GM18867 (cell line): ENCODE results near the gene MAB21L4.

Source experiments
- ATAC-seq: cut with Tn5 transposase; IDR thresholded peaks from one replicate; pipeline ENCODE4 v1.9.1; 2021; ENCODE audit warnings: mild to moderate bottlenecking, moderate library complexity; ENCODE audit not compliant: unreplicated experiment

Gene MAB21L4

GRCh38 chr2:240925568-240926515 is 29.9 kb upstream of the MAB21L4 start:
- no peak for ATAC-seq

DNA sequence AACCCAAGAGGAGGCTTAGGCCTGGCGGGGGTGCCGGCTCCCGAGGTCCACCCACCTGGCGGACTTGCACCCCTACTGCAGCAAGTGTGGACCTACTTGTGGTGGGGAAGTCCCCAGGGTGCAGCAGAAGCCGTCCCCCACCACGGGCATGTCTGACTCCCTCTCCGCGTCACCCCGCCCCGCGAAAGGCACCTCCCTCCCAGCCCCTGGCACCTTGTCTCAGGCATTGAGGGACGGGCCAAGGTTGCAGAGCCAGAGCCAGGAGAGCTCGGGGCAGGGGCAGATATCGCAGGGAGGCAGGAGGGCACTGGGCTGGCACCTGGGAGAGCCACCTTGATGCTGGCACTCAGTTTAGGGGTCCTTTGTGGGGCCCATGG is 29.2 kb upstream of the MAB21L4 start:
- no peak for ATAC-seq

- ATAC-seq: no peak
Observed at GRCh38 chr2:240922982-240923537, 27.1 kb upstream of the MAB21L4 start.

DNA sequence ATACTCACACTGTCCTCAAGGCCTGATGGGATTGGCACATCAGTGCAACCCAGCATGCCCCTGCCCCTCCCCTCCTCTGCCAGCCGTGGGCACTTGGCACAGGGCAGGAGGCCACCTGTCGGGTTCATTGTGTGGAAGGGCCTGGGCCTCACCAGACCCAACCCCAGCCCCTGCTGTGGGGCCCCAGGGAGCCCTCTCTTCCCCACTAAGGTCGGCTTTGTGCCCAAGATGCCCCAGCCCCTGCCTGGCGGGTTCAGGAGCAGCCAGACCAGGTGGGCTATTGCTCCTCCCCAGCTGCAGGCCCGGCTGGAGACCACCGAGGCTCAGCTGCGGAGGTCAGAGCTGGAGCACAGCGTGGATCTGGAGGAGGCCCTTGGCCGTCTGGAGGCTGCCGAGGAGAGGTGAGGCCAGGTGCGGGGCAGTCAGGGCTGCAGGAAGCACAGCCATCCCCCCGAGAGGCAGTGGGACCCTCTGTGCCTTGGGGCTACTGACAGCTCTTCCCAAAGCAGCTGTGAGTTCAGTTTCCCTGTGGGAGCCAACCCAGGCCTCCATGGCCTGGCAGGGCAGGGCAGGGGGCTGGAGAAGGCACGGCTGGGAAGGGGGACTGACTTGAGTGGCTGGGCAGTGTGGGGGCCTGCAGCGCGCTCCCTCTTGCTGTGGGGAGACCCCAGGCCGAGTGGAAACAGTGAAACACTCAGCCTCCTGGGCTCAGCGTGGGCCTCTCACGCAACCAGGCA is 26.5 kb upstream of the MAB21L4 start:
- no peak for ATAC-seq

DNA sequence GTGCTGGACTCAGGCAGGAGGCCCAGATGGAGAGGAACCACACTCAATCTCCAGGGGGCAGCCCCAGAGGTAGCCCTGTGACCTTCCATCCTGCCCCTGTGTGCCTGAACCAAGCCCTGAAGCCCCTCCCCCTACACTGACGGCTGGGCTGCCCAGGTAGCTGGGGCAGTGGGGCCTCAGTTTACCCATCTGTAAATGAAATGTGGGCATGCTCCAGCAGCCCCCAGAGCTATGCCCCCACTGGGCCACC is 26.0 kb upstream of the MAB21L4 start:
- ATAC-seq: no peak

DNA sequence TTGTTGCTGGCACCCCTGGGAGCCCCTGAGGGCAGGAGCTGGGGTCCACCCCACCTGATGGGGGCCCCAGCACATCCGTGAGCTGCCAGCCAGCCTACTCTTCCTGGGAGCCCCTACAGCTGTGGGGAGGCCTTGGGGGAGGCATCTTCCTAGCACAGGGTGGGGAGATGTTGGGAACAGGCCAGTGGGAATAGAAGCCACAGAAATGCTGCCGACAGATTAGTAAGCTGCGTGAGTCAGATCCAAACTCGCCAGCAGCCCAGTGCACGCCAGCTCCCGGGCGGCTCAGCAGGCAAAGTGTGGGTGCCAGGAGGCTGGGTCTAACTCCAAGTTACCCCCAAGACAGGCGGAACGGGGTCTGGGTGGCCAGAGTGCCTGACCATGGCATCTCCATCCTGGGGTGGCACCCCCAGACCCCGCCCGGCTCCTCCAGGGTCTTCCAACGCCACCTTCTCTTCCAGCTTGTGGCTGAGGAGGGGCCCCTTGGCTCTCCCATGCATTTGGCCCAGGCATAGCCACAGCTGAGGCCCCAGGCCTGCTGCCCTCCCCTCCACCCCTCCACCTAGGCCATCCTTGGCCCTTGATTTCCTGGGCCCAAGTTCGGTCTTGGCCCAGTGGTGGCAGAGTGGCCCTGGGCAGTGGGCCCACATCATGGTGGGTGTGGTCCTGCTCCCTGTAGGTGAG is 25.5 kb upstream of the MAB21L4 start:
- no peak for ATAC-seq

GRCh38 chr2:240920783-240921231 is 24.9 kb upstream of the MAB21L4 start:
- no peak for ATAC-seq

DNA sequence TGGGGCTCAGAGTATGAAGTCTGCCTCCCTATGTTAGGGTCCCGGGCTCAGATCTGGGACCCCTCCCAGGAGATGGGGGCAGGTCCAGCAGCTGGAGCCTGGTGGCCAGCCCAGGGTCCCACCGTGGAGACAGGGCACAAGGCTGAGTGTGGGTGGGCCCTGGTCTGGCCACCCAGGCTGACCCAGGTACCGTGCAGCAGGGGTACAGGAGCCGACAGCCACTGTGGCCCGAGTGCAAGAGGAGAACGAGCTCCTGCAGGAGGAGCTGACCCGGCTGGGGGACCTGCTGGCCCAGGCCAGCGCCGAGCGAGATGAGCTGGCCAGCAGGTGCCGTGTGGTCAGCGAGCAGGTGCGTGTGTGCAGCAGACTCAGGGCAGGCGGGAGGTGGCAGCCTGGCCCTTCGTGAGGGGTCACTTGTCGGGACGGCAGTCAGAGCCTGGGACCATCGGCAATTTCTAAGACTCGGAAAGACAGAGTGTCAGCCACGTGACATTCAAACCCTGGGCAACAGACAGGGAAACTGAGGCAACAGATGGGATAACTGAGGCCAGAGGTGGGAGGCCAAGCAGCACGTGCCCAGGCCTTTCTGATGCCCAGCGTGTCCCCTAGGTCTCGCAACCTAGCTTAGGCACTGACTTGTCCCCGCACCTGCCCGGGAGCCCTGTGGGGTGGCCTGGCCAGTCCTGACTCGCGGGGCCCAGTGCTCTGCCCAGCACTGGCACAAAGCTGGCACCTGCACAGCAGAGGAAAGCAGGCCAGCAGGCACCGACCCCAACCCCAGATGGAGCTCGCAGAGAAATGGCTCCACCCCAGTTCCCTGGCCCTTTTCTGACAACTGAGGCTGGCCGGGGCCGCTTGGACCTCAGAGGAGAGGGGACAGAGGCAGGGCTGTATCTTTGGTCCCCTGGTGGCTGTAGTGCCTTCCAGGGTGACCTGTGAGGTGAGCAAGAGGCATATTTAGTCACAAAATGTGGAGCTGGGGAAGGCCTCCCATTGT is 24.1 kb upstream of the MAB21L4 start:
- ATAC-seq: no peak

DNA sequence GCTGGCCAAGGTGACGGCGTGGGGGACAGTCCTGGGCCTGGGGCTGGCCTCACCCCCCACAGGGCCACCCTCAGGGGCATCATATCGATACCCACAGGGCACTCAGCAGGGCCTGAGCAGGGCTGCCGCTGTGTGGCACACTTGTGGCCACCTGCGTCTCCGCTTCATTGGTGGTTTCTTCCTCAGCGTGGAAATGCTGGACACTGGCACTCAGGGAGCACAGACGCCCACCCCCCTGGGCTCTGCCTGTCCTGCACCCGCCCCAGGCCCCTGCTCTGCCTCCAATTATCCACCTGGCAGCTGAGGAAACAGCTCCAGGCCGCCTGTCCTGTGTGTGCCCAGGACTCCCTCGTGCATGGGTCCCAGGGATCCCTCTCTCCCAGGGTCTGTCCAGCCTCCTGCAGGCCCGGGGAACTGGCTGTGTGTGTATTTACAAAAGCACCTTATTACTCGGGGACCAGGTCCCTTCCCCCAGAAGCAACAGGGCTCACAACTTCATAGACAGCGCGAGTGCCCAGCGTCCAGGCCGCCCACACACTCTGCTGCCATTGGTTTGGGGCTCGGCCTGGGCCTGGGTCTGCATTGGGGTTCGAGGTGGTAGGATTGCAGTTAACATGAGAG is 23.3 kb upstream of the MAB21L4 start:
- ATAC-seq: no peak

DNA sequence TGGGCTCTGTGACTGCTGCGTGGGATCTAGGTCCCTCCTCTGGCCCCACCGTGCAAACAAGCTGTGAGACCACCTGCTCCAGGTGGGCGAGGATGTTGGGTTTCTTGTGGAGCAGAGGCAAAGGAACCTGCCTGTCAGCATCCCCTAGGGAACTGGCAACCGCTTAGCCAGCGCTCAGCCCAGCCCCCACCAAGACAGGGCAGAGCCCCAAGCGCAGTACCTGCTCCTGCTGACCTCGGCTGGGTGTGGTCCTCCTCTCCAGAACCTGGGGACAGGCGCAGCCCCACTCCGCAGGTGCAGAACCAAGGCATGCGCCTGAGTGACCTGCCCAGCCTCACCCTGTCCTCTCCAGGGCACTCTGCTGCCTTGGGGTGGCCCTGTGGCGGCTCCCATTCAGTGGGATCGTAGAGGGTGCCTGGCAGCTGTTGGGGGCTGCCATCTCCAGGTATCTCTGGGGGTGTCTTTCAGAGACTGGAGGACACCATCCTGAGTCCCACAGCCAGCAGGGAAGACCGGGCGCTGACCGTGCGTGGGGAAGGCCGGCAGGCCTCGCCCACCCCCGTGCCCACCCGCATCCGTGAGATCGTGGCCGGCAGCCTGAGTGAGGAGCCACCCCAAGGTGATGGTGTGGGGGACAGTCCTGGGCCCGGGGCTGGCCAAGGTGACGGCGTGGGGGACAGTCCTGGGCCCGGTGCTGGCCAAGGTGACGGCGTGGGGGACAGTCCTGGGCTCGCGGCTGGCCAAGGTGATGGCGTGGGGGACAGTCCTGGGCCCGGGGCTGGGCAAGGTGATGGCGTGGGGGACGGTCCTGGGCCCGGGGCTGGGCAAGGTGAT is 22.5 kb upstream of the MAB21L4 start:
- no peak for ATAC-seq

DNA sequence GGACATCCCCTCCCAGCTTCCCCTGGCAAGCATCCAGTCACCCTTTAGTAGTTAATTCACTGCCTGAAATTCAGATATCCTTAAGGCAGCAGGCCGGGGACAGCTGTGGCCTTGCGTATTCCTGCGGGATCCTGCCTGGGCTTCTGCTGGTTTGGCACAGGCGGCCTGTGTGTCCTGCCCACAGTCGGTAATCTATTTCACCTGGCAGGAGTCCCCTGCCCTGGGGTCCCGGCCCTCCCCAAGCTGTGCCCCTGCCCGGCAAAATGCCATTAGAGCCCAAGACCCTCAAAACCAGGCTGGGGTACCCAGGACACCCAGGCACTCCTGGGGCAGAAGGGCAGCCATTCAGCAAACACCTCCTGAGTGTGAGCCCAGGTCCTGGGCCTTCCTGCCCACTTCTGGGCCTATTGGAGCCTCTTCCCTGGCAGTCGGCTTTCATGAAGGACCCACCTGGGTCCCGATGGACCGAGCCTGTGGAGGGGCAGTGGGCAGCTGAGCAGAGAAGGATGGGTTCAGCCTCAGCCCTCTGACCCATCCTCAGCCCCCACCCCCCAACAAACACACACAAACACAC is 21.8 kb upstream of the MAB21L4 start:
- no peak for ATAC-seq

DNA sequence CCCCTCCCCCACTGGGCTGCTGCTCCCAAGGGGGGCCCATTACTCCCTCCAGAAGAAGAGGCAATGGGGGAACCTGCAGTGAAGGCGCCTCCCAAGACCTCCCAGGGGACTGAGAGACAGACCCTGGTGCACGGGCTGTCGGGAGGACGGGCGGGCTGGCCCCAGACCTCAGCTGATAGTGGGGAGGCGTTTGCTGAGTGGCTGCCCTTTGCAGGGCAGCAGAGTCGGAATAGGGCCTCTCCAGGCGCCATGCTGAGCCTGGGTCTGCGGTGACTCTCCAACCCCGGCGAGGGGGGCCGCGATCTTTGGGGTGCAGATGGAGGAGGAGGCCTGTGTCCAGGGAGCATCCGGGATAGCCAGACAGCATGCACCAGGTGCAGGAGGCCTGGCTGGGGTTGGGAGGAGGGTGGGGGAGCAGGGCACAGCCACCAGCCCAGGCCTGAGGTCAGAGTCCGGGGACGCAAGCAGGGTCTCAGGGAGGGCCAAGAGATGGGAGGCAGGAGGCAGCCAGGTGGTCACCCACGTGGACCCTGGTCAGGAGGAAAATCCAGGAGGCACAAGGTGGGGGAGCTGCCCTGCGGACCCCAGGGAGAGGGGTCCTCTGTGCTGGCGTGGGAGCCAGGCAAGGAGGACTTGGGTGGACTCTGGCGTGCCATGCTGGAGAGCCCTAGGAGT is 21.2 kb upstream of the MAB21L4 start:
- no peak for ATAC-seq

DNA sequence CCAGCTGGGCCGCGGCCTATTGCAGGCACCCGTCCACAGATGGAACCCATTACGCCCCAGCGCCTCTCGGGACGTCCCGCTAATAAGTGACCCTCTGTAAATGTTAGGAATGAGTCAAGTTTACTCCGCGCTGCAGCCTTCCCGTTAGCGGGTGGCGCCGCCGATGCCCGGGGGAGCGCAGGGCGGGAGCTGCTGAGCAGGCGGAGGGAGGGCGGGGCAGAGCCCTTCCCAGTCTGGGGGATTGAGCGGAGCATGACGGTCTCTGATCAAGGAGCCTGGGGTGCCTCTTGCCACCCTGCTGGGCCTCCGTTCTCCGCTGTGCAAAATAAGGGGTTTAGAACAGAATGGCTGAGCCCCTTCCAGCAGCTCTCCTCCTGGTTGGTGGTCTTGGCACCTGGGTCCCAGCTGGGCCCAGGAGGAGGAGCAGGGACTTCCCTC is 20.6 kb upstream of the MAB21L4 start:
- no peak for ATAC-seq

GRCh38 chr2:240915526-240916341 is 19.8 kb upstream of the MAB21L4 start:
- ATAC-seq: no peak

- no peak for ATAC-seq
Observed at GRCh38 chr2:240914645-240915525, 18.9 kb upstream of the MAB21L4 start.
